IPS-11a (cell line): ENCODE measurements around the gene TP53INP2.
"Not testable (repeated sequence)": the region's sequence is repeated elsewhere in the genome, so short reads cannot be mapped to it uniquely, and the experiment has no call there.

ENCODE experiments used
- H3K4me3 ChIP-seq: one replicate; pipeline ENCODE4 v1.5.1; 2013; ENCODE audit warnings: low read depth, low read length, control low read depth

TP53INP2 gene

DNA sequence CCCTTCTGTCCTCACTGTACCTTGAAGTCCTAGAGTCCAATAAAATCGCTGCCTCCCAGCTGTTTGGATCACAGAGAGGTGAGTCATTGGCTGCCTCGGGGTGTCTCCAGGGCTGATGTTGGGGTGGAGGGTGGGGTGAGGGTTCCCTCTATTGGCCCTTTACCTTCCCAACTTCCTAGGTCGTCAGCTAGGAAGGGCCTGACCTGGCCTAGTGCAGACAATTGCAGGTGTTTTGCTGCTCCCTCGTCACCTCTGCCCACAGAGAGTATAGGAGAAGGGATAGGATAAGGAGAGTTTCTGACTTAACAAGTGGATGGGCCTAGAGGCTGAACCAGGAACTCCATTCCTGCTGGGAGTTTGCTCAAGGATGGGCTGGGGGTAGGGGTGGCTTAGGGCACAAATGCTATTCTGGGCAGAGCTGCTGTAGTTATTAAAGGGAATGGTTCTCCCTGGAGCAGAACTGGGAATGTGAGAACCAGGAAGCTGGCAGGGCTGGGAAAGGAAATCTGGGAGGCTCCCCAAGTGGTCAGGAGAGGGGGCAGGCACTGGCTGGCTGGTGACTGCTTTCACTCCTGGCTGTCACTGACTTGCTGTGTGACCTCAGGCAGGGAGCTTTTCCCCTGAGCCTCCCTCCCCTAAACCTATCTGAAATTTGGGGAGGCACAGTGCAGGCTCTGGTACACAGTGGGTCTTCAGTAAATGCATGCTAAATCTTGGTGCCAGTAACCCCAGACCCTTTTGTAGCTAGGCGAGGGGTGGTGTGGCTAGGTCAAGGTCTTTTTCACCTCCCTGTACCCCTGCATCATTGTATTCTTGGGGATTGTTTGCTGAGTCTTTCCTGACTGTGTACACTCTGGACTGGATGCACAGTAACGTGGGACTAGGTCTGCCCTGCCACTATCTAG lies 1.5 kb downstream of the TP53INP2 start:
- no peak overlapping the region for H3K4me3 ChIP-seq

DNA sequence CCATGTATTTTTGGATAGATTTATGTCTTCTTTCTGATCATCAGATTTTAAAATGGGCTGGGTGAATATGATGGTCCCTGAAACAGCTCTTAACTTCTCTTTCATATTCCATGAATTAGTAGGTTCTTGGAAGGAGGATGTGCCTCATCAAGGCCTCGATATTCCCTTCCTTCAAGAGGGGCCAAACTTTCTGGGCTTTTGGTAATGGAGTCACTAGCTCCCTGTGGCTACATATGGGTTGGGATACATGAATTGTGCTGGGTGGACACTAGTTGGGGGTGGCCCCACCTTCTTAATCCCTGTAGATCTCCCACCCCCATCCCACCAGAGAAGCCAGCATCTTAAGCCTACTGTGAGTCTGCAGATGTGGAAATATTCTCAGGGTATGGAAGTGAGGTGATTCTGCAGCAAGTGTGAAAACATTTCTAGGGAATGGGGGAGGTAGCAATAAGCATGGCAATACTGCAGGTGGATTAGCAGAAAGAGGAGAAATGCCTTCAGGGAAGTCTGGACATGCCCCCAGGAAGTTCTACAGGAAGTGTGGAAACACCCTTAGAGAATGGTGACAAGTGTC lies 2.2 kb downstream of the TP53INP2 start:
- H3K4me3 ChIP-seq, result no peak overlapping the region

- H3K4me3 ChIP-seq, result no peak overlapping the region
These were observed 3.0 kb downstream of the TP53INP2 start for GRCh38 chr20:34706912-34707784.

DNA sequence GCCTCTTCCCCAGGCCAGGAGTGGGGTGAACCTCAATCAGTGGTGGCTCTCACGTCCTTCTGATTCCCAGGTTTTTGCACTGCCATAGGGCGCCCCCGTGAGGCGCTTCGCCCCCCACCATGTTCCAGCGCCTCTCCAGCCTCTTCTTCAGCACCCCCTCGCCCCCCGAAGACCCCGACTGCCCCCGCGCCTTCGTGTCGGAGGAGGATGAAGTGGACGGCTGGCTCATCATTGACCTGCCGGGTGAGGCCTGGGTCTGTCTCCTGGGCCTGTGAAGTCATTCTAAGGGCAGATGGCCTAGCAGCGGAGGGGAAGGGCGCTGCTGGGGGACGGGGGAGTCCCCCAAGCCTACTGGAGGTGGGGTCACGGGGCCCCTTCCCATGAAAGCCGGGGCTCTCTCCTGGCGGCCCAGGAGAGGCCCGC lies 4.5 kb downstream of the TP53INP2 start:
- H3K4me3 ChIP-seq, result peak overlapping the region; percentile 66

DNA sequence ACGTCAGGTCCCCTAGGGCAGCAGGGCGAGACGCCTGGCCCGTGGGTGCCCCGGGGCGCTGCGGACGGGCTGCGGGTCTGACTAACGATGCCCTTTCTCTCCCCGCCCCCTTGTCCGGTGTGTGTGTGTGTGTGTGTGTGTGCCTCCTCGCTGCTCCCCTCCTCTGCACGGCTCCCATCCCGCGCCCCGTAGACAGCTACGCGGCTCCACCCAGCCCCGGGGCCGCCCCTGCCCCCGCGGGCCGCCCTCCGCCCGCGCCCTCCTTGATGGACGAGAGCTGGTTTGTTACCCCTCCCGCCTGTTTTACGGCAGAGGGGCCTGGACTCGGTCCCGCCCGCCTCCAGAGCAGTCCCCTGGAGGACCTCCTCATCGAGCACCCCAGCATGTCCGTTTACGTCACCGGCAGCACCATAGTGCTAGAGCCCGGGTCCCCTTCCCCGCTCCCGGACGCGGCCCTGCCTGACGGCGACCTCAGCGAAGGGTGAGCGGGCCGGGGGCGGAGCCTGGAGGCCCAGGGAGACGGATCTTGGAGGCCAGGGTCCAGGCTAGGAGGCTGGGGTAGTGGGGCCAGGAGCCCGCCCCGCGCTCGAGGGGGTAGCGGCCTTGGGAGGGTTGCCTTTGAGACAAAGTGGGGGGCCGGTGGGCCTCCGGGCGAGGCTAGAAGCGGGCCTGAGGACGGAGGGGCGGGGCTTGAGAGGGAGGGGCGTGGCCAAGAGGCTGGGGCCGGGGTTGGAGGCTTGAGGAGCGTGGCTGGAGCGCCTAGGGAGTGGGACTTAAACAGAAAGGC lies 5.1 kb downstream of the TP53INP2 start:
- H3K4me3 ChIP-seq, result peak overlapping the region; percentile 66

- H3K4me3 ChIP-seq, result peak overlapping the region; percentile 66
These were observed 5.9 kb downstream of the TP53INP2 start for GRCh38 chr20:34709831-34710567.

- H3K4me3 ChIP-seq, result peak overlapping the region; percentile 66
These were observed 6.4 kb downstream of the TP53INP2 start for GRCh38 chr20:34710568-34710839.

DNA sequence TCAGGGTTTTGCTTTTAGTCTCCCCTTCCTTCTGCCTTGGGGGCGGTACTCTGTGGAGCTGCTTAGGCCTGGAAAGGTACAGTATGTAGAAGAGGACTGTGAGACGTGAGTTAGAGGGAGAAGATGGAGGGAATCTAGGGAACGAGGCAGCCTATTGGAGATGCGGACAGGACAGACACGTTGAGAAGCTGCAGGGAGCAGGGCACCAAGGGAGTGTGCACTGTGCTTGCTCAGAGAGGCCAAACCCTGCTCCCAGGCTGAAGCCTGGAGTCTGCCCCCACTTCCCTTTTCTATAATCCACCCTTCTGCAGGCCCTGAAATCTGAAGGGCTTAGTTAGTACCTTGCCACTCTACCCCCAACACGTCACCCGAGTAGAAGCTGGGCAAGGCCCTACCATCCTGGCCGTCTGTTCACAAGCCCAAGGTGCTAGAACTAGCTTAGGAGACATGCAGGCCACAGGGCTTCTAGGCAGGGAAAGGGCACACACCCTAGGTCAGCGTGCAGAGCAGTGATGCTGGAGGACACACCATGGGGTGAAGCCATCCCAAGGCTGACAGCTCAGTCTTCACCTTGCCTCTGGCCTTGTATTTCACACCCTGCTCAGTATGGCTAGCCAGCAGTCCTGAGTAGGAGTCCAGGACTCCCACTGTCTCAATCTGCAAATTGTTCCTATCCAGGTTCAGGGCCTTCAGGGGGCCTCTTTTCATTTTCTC lies 6.9 kb downstream of the TP53INP2 start:
- H3K4me3 ChIP-seq, result no peak overlapping the region

DNA sequence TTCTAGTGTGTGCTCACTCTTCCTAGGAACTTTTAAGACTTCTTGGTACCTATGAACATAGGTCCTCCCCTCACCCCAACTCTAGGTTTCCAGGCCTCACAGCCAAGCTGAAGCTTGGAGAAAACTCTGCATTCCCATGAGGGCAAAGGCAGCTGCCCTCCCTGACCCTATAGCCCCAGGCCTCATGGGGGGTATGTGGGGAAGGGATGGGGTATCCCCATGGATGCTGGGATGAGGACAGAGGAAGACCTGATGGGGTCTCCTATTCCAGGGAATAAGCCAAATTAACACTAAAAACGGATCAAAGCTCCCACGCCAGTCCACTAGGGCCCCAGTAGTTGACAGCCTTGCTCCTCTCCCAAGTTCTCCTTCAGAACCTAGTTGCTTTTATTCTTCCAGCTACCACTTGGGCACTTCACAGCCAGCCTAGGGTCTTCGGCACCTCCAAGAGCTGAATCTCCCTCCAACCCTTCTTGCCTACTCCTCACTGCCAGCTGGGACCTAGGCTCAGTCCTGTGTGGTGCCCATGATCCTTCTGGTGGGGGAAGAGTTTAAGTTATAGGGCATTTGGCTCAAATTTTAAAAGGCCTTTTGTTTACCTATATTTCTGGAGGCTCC lies 7.8 kb downstream of the TP53INP2 start:
- H3K4me3 ChIP-seq, result no peak overlapping the region

DNA sequence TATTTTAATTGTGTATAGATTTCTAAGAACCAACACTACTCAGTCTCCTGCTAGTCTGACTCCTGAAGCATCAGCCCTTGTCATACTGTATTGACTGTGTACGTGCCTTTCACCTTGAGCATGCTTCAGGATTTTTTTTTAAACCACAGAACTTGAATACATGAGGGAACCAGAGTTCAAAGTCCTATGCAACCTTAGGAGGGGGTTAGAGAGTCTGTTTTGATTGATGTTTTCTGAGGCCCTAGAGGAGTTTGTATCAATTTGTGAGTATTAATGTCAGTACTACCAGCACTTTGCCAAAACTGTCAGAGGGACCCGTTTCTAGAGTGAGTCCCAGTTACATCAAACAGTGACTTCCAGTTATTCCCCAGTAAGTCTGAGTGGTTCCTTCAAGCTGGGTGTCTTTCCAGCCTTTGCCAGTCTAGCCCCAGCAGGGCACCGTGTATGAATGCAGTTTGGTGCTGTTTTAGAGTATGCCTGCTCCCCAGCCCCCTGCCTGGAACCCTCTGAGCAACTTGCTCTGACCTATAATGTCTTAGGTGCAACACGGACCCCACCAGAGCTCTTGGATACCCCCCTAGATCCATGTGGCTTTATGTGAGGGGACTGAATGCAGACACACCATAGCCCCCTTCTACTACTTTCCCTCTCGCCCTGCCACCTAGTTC lies 8.5 kb downstream of the TP53INP2 start:
- no peak overlapping the region for H3K4me3 ChIP-seq

DNA sequence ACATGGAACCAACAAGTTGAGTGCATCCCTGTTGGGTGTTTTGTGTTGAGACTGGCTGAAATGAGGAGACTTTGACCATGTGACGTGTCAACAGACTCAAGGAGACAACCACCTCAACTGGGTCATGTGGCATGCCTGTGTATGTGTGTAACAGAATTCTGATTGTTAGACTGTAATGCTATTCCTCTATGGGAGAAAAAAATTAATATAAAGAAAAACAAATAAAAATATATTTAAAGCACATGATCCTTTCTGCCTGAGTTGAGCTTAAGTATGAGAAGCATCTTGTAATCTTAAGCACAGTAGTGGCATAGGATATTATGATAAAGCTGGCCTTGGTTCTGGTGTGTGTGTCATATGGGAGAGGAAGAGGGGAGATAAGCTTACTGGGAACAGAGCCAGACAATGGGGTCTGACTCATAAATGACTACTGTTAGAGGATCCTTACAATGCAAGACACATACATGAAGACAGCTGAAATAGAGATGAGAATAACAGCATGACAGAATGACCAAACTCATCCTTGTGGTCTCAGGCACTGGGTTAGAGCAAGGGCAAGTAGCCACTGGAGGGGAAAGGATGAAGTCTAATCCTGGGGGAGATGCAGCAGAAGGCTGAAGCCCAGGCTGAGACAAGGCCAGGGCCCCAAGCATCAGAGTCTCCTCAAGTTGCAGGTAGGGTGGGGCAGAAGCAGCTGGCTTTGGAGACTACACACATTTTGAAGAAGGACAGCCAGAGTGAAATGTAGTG lies 9.2 kb downstream of the TP53INP2 start:
- no peak overlapping the region for H3K4me3 ChIP-seq

DNA sequence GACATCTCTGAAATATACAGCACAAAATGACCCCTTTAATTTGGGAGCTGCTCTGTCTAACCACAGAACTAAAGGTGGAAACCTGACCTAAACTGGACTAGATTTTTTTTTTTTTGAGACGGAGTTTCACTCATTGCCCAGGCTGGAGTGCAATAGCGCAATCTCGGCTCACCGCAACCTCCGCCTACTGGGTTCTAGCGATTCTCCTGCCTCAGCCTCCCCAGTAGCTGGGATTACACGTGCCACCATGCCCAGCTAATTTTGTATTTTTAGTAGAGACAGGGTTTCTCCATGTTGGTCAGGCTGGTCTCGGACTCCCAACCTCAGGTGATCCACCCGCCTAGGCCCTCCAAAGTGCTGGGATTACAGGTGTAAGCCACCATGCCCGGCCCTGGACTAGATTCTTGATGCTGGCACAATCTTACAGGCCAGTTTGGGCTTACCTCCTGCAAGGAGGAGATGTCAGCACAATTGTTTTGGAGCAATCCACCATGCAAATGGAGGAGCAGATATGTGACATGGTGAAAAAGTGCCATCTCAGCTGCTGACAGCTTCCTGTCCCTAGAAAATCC lies 9.9 kb downstream of the TP53INP2 start:
- not testable (repeated sequence) for H3K4me3 ChIP-seq

- no peak overlapping the region for H3K4me3 ChIP-seq
These were observed 11.2 kb downstream of the TP53INP2 start for GRCh38 chr20:34715384-34715783.

- no peak overlapping the region for H3K4me3 ChIP-seq
These were observed 12.7 kb downstream of the TP53INP2 start for GRCh38 chr20:34716921-34717229.

DNA sequence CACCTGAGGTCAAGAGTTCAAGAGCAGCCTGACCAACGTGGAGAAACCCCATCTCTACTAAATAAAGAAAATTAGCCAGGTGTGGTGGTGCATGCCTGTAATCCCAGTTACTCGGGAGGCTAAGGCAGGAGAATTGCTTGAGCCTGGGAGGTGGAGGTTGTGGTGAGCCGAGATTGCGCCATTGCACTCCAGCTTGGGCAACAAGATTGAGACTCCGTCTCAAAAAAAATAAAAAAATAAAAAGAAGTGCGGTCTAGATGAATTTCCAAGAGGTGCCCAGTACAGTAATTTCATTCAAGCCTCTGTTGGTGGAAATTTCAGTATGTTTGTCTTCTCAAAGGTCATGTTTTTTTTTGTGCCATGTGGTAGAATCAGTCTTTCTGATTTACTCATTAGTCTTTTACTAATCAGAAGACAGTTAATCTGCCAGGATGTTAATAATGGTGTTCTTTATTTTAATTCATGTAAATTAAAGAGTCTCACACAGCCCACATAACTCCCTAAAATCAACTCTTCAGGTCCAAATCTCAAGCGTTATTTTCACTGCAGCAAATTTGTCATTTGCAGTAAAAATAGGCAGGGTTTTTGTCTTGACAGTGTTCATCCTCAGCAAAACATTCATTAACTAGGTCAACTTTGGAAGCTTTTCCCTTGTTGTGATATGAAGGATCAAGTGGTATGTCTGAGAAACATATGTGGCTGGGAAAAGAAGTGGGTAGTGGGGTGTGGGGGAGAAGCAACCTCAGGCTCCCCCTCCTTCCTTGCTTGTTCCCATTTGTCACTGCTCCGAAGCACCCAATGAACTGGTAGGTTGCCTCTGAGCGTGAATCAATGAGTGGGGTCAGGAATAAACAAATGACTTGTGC lies 13.3 kb downstream of the TP53INP2 start:
- H3K4me3 ChIP-seq, result no peak overlapping the region

GRCh38 chr20:34719242-34720017 lies 15.3 kb downstream of the TP53INP2 start:
- H3K4me3 ChIP-seq, result not testable (repeated sequence)
